T-helper 22 cell (primary cell): ENCODE data around the gene FAM83D.
A peak's percentile ranks its signal among the peaks of the same experiment; 100 is the strongest.

Experiments
- DNase-seq: peaks from one replicate; pipeline ENCODE4 v3.0.0-alpha.2; 2020; ENCODE audit warnings: low read depth

The FAM83D gene

DNA sequence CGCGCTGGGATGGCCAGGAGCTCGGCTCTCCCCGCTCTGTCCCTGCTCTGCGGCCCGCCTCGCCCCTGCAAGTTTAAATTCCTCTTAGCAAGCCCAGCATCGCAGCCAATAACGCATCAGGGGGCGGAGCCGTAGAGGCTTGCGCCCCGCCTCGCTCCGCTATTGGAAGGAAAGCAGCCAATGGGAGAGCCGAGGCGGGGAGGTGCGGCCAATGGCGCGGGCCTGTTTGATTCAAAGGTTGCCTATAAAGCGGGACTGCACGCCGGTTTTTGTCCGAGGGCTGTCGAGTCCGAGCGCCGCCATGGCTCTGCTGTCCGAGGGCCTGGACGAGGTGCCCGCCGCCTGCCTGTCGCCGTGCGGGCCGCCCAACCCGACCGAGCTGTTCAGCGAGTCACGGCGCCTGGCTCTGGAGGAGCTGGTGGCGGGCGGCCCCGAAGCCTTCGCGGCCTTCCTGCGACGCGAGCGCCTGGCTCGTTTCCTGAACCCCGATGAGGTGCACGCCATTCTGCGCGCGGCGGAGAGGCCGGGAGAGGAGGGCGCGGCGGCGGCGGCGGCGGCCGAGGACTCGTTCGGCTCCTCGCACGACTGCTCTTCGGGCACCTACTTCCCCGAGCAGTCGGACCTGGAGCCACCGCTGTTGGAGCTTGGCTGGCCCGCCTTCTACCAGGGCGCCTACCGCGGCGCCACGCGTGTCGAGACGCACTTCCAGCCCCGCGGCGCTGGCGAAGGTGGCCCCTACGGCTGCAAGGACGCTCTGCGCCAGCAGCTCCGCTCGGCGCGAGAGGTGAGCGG, at the start of gene FAM83D:
FAM83D (plus strand) TSS at position 276 of the 792 bp plus-strand sequence; CDS start at position 302, 26 bp downstream.
- DNase-seq: peak; percentile 84

DNA sequence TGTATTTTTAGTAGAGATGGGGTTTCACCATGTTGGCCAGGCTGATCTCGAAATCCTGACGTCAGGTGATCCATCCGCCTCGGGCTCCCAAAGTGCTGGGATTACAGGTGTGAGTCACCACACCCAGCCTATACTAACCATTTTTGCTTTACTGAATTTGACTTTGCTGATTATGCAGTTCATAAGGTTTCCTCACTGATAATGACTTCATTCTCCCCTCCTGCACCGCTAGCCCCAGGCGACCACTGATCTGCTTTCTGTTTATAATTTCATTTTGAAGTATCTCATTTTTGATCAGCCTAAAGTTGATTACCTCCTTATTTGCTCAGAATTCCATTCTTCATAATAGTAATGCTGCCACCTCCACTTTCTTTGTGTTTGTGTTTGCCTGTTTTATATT, 48.7 kb upstream of the FAM83D start:
- no peak for DNase-seq

DNA sequence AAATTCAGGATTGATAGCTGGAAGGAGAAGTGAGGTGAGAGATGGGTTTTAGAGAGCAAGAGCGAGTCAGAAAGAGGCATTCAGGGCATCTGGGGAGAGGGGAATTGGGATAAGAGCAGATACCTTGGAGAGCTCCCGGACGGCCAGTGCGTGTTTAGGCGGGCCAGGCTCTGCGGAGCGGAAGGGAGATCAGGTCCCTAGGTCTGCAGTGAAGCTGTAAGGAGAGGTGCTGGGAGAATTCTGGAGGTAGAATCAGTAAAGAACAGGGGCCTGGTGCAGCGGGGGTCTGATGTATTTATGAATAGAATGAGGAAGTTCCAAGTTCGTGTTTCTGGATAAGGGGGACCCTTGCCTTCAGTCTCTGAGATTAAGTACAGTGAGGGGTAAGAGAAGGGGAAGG, 47.4 kb upstream of the FAM83D start:
- no peak for DNase-seq

GRCh38 chr20:38880952-38881735, 45.1 kb upstream of the FAM83D start:
- DNase-seq: no peak

- DNase-seq: no peak
These were observed 44.3 kb upstream of the FAM83D start for GRCh38 chr20:38881806-38882440.

DNA sequence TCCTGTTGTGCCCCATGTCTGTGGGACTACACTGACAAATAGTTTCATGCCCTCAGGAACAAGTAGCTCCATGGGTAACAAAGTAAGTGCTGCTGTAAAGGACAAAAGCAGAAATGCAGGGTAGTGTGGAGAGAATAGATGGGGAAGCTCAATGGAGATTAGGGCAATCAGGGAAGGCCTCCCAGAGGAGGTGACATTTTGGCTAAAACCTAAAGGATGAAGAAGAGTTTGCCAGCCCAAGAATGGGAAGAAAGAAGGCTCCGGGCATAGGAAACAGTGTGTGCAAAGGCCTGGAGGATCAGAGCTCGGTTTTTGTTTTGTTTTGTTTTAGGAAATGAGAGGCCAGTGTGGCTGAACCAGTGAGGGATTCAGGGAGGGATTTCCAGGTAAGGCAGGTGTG, 43.6 kb upstream of the FAM83D start:
- no peak for DNase-seq

GRCh38 chr20:38883081-38883980, 42.9 kb upstream of the FAM83D start:
- DNase-seq: no peak

- DNase-seq: no peak
These were observed 42.1 kb upstream of the FAM83D start for GRCh38 chr20:38883981-38884733.

GRCh38 chr20:38885357-38885756, 40.9 kb upstream of the FAM83D start:
- DNase-seq: no peak

GRCh38 chr20:38888059-38888831, 38.0 kb upstream of the FAM83D start:
- DNase-seq: no peak

DNA sequence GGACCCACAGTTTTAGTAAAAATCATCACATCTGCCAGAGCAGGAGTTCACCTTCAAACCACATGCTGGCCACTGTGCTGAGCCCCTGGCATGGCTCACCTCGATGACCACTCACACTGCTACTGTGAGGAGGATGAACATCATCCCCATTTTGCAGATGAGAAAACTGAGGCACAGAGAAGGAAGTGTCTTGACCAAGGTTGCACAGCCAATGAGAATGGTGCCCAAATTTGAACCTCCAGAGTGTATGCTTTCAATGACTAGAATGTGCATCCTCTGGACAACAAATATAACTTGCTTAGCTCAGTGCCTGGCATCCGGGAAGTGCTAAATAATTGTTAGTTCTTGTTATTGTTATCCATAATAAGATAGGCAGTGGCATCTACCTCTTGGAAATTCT, 37.2 kb upstream of the FAM83D start:
- no peak for DNase-seq

DNA sequence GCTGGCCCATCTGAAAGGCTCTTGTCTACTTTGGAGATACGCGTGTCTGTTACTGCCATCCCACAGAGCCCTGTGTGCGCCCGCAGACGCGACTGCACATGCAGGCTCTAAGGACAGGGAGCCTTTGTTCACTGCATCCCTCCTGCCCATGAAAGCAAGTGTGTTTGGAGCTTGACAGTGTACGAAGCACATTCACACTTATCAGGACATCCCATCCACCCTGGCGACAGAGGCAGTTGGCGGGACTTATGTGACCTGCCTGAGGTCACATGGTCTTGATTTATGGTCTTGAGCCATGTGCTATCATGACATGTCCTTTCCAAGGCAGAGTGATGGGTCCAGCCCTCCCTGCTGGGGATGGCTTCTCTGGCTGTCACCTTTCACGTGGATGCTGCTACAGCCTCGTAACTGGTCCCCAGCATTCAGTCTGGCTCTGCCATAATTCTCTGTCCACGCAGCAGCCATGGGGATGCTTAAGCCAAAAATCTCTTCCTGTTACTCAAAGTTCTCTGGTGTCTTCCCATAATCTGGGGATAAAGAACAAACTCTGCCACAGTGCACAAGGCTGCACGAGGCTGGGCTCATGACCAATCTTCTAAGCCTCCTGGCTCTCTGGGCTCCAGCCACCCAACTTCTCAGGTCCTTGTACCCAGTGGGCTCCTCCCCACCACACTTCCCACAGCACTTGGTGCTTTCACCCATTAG, 36.3 kb upstream of the FAM83D start:
- no peak for DNase-seq

DNA sequence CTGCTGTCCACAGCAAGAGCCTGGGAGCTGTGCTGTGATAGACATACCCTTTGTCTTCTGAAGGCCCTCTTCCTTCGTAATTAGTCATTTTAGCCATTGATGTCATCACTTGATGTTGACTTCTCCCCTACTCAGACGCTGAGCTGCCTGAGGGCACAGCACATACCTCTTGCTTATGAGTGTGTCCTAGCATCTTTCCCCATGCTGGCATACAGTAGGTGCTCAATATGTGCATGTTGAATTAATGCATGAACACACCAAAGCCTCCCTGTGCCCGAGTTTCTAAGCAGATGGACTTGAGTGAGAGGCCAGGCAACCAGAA, 35.8 kb upstream of the FAM83D start:
- no peak for DNase-seq

GRCh38 chr20:38892091-38892981, 33.9 kb upstream of the FAM83D start:
- DNase-seq: no peak

GRCh38 chr20:38893056-38893564, 33.1 kb upstream of the FAM83D start:
- no peak for DNase-seq

DNA sequence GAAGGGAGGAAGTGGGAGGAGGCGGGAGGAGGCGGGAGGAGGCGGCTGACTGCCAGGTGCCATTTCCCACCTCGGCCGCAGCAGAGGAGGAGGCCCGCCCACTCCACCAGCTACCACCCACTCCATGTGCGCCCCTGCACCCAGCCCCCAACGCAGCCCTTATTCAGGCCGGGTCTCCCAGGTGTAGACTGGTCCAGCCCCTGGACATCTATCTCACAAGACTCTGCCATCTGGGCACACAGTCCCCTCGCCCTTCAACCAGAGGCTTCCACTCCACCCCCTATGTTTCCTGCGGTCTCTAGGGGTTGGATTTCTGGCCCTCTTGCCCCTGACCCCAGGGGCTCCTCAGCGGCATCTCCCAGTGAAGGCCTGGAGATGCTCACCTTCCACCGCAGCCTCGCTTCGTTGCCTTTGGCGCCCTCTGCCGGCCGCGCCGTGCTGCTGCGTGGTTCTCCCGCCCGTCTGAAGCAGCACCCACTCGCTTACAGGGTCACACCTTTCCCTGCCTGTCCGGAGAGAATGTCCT, 32.6 kb upstream of the FAM83D start:
- peak; percentile 51 for DNase-seq

GRCh38 chr20:38894091-38894847, 31.9 kb upstream of the FAM83D start:
- DNase-seq: no peak
